Panc1 (cell line): ENCODE data around the gene MRPL10. TPM values are rescaled to one million over a fixed set of nuclear protein-coding genes. Genes with fewer than 3 reads are reported as not detected.
A peak's percentile ranks its signal among the peaks of the same experiment; 100 is the strongest.

Experiments used
- ATAC-seq: fragments of 200-7000 bp; cut with Tn5 transposase; 2 replicates; pipeline ENCODE4 v1.9.1; 2020; ENCODE audit warnings: mild to moderate bottlenecking, moderate library complexity
- BruUV-seq: library from RNA; stranded (reverse); fragments of 400-500 nt; replicated peaks from 2 replicates; lab custom pipeline; 2021; lab: Mats Ljungman, UMichigan
- CTCF ChIA-PET: fragments of 300-600 bp; sonication (Branson Sonifier 250); formaldehyde crosslinking; loops from one replicate; lab custom pipeline; 2022; ENCODE audit warnings: antibody characterized with exemption; lab: Charles Lee
- POLR2A ChIA-PET: fragments of 300-600 bp; sonication (Branson Sonifier 250); formaldehyde crosslinking; loops from one replicate; lab custom pipeline; 2022; ENCODE audit warnings: antibody characterized with exemption; lab: Charles Lee
- DNase-seq: peaks from one replicate; pipeline ENCODE4 v3.0.0-alpha.2; 2010; ENCODE audit warnings: low read depth, low spot score
- H3K27ac ChIP-seq: 2 replicates; pipeline ENCODE4 v1.5.1; 2011; ENCODE audit warnings: mild to moderate bottlenecking, low read length, inconsistent platforms
- H3K27me3 ChIP-seq: fragments of 200-500 bp; sonication (Bioruptor generic); 2 replicates; pipeline ENCODE4 v1.6.0; 2014; ENCODE audit warnings: low read length, inconsistent platforms; ENCODE audit not compliant: control insufficient read depth, insufficient read depth
- H3K36me3 ChIP-seq: fragments of 200-500 bp; sonication (Bioruptor generic); 2 replicates; pipeline ENCODE4 v1.5.1; 2014; ENCODE audit warnings: inconsistent platforms, mild to moderate bottlenecking, low read length, moderate library complexity; ENCODE audit not compliant: control insufficient read depth, insufficient read depth
- H3K4me1 ChIP-seq: 2 replicates; pipeline ENCODE4 v1.5.1; 2011; ENCODE audit warnings: inconsistent platforms, mild to moderate bottlenecking, low read length, moderate library complexity; ENCODE audit not compliant: control insufficient read depth, insufficient read depth
- H3K4me3 ChIP-seq, 2 experiments: 2 replicates each; pipeline ENCODE4 v1.5.1; 2011 to 2012; ENCODE audit warnings: low read depth in 2 of 2, low read length in 2 of 2, mild to moderate bottlenecking in 2 of 2, inconsistent platforms in 1 of 2, moderate library complexity in 1 of 2
- H3K9me3 ChIP-seq: fragments of 200-500 bp; sonication (Bioruptor generic); 2 replicates; pipeline ENCODE4 v1.5.1; 2014; ENCODE audit warnings: low read depth, mild to moderate bottlenecking, inconsistent platforms, low read length, moderate library complexity; ENCODE audit not compliant: control insufficient read depth, insufficient read depth
- POLR2AphosphoS5 ChIP-seq: IDR thresholded peaks from 2 replicates; pipeline ENCODE4 v1.6.1; 2012; ENCODE audit warnings: mild to moderate bottlenecking, low read depth, low read length, moderate library complexity
- SIN3A ChIP-seq: IDR thresholded peaks from 2 replicates; pipeline ENCODE4 v1.6.1; 2012; ENCODE audit warnings: low read depth, mild to moderate bottlenecking, low read length, moderate library complexity, borderline replicate concordance; ENCODE audit not compliant: insufficient read depth
- TCF7L2 ChIP-seq: IDR thresholded peaks from 2 replicates; pipeline ENCODE4 v1.6.1; 2011; ENCODE audit warnings: mild to moderate bottlenecking, low read depth, low read length, inconsistent platforms
- in situ Hi-C: cut with HindIII; loops from 2 replicates; pipeline ENCODE4 v1.10.0; 2016; ENCODE audit warnings: low sequenced_read_pairs, low pct_unique_long_range_greater_than_20kb
- intact Hi-C: fragments of 100-400 bp; cut with micrococcal nuclease; formaldehyde crosslinking; loops from one replicate; pipeline ENCODE4 v1.10.0; 2022; ENCODE audit not compliant: unreplicated experiment
- total RNA-seq: library from RNA; stranded (reverse); gene quantifications from one replicate; pipeline ENCODE4 v1.2.1, GENCODE V29; 2021; ENCODE audit not compliant: unreplicated experiment
- TF ChIP-seq, protein P1 (sequence below): fragments of 450-650 bp; IDR thresholded peaks from 2 replicates; pipeline ENCODE4 v1.5.1; 2017; ENCODE audit warnings: mild to moderate bottlenecking
- TF ChIP-seq, protein P2 (sequence below), 2 experiments: IDR thresholded peaks; 2 replicates each; pipeline ENCODE4 v1.6.1; 2011 to 2012; ENCODE audit warnings: low read depth in 2 of 2, control low read depth in 1 of 2, low read length in 1 of 2, mild to moderate bottlenecking in 1 of 2, moderate library complexity in 1 of 2; ENCODE audit not compliant: insufficient read depth in 1 of 2

The MRPL10 gene
- total RNA-seq, 1 experiment from 2014 or later: 41.9 TPM

GRCh38 chr17:47851764-47852112 lies 20.4 kb upstream of the MRPL10 start:
- no peak for TF ChIP-seq POLR2AphosphoS5
- TF ChIP-seq, protein P1, sequence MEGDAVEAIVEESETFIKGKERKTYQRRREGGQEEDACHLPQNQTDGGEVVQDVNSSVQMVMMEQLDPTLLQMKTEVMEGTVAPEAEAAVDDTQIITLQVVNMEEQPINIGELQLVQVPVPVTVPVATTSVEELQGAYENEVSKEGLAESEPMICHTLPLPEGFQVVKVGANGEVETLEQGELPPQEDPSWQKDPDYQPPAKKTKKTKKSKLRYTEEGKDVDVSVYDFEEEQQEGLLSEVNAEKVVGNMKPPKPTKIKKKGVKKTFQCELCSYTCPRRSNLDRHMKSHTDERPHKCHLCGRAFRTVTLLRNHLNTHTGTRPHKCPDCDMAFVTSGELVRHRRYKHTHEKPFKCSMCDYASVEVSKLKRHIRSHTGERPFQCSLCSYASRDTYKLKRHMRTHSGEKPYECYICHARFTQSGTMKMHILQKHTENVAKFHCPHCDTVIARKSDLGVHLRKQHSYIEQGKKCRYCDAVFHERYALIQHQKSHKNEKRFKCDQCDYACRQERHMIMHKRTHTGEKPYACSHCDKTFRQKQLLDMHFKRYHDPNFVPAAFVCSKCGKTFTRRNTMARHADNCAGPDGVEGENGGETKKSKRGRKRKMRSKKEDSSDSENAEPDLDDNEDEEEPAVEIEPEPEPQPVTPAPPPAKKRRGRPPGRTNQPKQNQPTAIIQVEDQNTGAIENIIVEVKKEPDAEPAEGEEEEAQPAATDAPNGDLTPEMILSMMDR: no peak
- TF ChIP-seq TCF7L2: no peak
- TF ChIP-seq, protein P2, sequence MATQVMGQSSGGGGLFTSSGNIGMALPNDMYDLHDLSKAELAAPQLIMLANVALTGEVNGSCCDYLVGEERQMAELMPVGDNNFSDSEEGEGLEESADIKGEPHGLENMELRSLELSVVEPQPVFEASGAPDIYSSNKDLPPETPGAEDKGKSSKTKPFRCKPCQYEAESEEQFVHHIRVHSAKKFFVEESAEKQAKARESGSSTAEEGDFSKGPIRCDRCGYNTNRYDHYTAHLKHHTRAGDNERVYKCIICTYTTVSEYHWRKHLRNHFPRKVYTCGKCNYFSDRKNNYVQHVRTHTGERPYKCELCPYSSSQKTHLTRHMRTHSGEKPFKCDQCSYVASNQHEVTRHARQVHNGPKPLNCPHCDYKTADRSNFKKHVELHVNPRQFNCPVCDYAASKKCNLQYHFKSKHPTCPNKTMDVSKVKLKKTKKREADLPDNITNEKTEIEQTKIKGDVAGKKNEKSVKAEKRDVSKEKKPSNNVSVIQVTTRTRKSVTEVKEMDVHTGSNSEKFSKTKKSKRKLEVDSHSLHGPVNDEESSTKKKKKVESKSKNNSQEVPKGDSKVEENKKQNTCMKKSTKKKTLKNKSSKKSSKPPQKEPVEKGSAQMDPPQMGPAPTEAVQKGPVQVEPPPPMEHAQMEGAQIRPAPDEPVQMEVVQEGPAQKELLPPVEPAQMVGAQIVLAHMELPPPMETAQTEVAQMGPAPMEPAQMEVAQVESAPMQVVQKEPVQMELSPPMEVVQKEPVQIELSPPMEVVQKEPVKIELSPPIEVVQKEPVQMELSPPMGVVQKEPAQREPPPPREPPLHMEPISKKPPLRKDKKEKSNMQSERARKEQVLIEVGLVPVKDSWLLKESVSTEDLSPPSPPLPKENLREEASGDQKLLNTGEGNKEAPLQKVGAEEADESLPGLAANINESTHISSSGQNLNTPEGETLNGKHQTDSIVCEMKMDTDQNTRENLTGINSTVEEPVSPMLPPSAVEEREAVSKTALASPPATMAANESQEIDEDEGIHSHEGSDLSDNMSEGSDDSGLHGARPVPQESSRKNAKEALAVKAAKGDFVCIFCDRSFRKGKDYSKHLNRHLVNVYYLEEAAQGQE (IDR thresholded peaks at IDR 0.05; ENCODE audit: insufficient read depth in 1 of 2, low read depth in 2 of 2, low read length in 1 of 2): no peak
- TF ChIP-seq SIN3A: no peak
- Histone ChIP-seq H3K9me3 (no peaks in the 10 kb centered on the region), H3K4me3 (no peak overlapping the region), H3K4me1 (peaks cover 3% of the 10 kb centered on the region; the same call in 1 of the 2 replicates), H3K36me3 (no peaks in the 10 kb centered on the region), H3K27me3 (peaks cover 22% of the 10 kb centered on the region), H3K27ac (no peak overlapping the region)
- BruUV-seq: no TSS peak
- ATAC-seq: no peak
- intact Hi-C loops: no loop called here
- ChIA-PET CTCF (no interaction called here), POLR2A (no interaction called here)
- DNase-seq: no peak
- in situ Hi-C loops: no loop called here

- ChIA-PET POLR2A (interaction anchor here (0.7 kb wide), 1 partner anchor 28 kb away, joined by 3 read pairs; no protein-coding TSS in a partner anchor), CTCF (interaction anchor here (1.0 to 1.8 kb wide), 2 partner anchors 10 to 39 kb away, joined by 3 to 6 read pairs; partner anchors contain the start of gene SCRN2)
- Histone ChIP-seq H3K36me3 (no peaks in the 10 kb centered on the region), H3K27ac (no peak within 1 kb of the TSS; the same call in 1 of the 2 replicates), H3K4me1 (peaks cover 3% of the 10 kb centered on the region; the same call in 1 of the 2 replicates), H3K9me3 (no peaks in the 10 kb centered on the region), H3K27me3 (peaks cover 22% of the 10 kb centered on the region), H3K4me3 (peak within 1 kb of the TSS; percentile 34 to 40)
- intact Hi-C loops: no loop called here
- ATAC-seq (peak; percentile 93), DNase-seq (no peak)
- in situ Hi-C loops: no loop called here
- TF ChIP-seq SIN3A: no peak
- TF ChIP-seq, protein P1: peak; percentile 49; the same call in 1 of the 2 replicates
- TF ChIP-seq, protein P2 (IDR thresholded peaks at IDR 0.05; ENCODE audit: insufficient read depth in 1 of 2, low read depth in 2 of 2, low read length in 1 of 2): no peak
- no TSS peak for BruUV-seq
Measured at GRCh38 chr17:47850692-47851573, 19.6 kb upstream of the MRPL10 start, which contains the start of gene SP6. SP6 (minus strand) TSS chr17:47851163; CDS start chr17:47848429, 2,734 bp downstream.
